ENCODE results near the gene LDLRAD1. TPM values are rescaled to one million over a fixed set of nuclear protein-coding genes. Genes with fewer than 3 reads are reported as not detected.
"Not testable (repeated sequence)": the region's sequence is repeated elsewhere in the genome, so short reads cannot be mapped to it uniquely, and the experiment has no call there.

LDLRAD1 gene
- total and polyA plus RNA-seq, 9 donors: 0.05 to 49.6 (median 0.48) TPM; not detected in 2

- no peak overlapping the region for H3K4me3 ChIP-seq
- TF ChIP-seq EP300 (IDR thresholded peaks at IDR 0.05) (no peak), CTCF (IDR thresholded peaks at IDR 0.05) (no peak), POLR2A (IDR thresholded peaks at IDR 0.05) (no peak)
- no peak overlapping the region for H3K27ac ChIP-seq
- H3K9me3 ChIP-seq: no peaks in the 10 kb centered on the region
- no peak for DNase-seq
- H3K27me3 ChIP-seq: no peaks in the 10 kb centered on the region
- 81 to 84% (median 84%) methylated on average over 1 of the region's 1 CpG for WGBS, 3 donors
- intact Hi-C loops (cut with DNase I): no loop called here
- no peaks in the 10 kb centered on the region for H3K4me1 ChIP-seq (ENCODE audit: insufficient read depth)
- H3K36me3 ChIP-seq: no peaks in the 10 kb centered on the region
These were observed 19.8 kb downstream of the LDLRAD1 start for GRCh38 chr1:53998223-53998622.

DNA sequence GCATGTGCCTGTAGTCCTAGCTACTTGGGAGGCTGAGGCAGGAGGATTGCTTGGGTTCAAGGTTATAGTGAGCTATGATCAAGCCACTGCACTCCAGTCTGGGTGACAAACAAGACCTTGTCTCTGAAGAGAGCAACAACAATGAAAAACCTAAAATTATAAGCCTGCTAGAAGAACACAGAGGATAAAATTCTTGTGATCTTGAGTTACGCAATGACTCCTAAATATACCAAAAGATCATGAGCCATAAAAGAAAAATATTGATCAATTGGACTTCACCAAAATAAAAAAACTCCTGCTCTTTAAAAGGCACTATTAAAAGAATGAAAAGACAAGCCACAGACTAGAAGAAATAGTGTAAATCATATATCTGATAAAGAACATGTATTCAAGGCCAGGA lies 22.3 kb downstream of the LDLRAD1 start:
- H3K4me3 ChIP-seq: no peak overlapping the region
- H3K36me3 ChIP-seq: no peaks in the 10 kb centered on the region
- no peaks in the 10 kb centered on the region for H3K9me3 ChIP-seq
- 86 to 95% (median 88%) methylated on average over 1 of the region's 1 CpG for WGBS, 3 donors
- TF ChIP-seq POLR2A (IDR thresholded peaks at IDR 0.05) (no peak), EP300 (IDR thresholded peaks at IDR 0.05) (no peak), CTCF (IDR thresholded peaks at IDR 0.05) (no peak)
- H3K27me3 ChIP-seq: no peaks in the 10 kb centered on the region
- no peak for DNase-seq
- H3K27ac ChIP-seq: no peak overlapping the region
- H3K4me1 ChIP-seq (ENCODE audit: insufficient read depth): no peaks in the 10 kb centered on the region
- intact Hi-C loops (cut with DNase I): no loop called here

- DNase-seq; intact Hi-C loops (cut with DNase I); H3K9me3 ChIP-seq; H3K4me1 ChIP-seq (ENCODE audit: insufficient read depth); H3K36me3 ChIP-seq; H3K27me3 ChIP-seq; H3K27ac ChIP-seq; H3K4me3 ChIP-seq: not testable (repeated sequence)
- 89 to 91% (median 90%) methylated on average over 2 of the region's 2 CpGs for WGBS, 3 donors
These were observed 23.5 kb downstream of the LDLRAD1 start for GRCh38 chr1:53994516-53994915.

- no peak overlapping the region for H3K4me3 ChIP-seq
- intact Hi-C loops (cut with DNase I): no loop called here
- DNase-seq: no peak
- TF ChIP-seq EP300 (IDR thresholded peaks at IDR 0.05): no peak
- TF ChIP-seq CTCF (IDR thresholded peaks at IDR 0.05): no peak
- no peak for TF ChIP-seq POLR2A (IDR thresholded peaks at IDR 0.05)
- H3K27me3 ChIP-seq: no peaks in the 10 kb centered on the region
- no peak overlapping the region for H3K27ac ChIP-seq
- 72 to 79% (median 74%) methylated on average over 4 of the region's 4 CpGs for WGBS, 3 donors
- no peaks in the 10 kb centered on the region for H3K36me3 ChIP-seq
- no peaks in the 10 kb centered on the region for H3K9me3 ChIP-seq
- H3K4me1 ChIP-seq (ENCODE audit: insufficient read depth): no peaks in the 10 kb centered on the region
These were observed 25.7 kb downstream of the LDLRAD1 start for GRCh38 chr1:53992085-53992874.

DNA sequence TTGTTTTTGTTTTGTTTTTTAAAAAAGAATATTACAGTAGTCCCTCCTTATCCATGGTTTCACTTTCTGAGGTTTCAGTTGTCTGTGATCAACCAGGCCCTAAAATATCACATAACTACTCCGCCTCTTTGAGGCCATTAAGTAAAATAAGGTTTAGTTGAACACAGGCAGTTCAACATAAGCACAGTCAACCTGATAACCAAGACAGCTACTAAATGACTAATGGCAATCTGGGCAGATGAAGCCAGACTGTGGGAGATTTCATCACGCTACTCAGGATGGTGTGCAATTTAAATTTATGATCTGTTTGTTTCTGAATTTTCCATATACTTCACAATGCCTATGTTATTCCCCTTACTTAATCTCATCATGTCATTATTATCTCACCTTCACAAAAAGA lies 30.1 kb downstream of the LDLRAD1 start:
- intact Hi-C loops (cut with DNase I): no loop called here
- no peaks in the 10 kb centered on the region for H3K36me3 ChIP-seq
- no peaks in the 10 kb centered on the region for H3K27me3 ChIP-seq
- no peak overlapping the region for H3K4me3 ChIP-seq
- H3K27ac ChIP-seq: no peak overlapping the region
- TF ChIP-seq POLR2A (IDR thresholded peaks at IDR 0.05) (no peak), CTCF (IDR thresholded peaks at IDR 0.05) (no peak), EP300 (IDR thresholded peaks at IDR 0.05) (no peak)
- no peaks in the 10 kb centered on the region for H3K4me1 ChIP-seq (ENCODE audit: insufficient read depth)
- H3K9me3 ChIP-seq: no peaks in the 10 kb centered on the region
- 76 to 85% (median 80%) methylated on average over 2 of the region's 2 CpGs for WGBS, 3 donors
- no peak for DNase-seq
